HG03457 (cell line): Measurements from ENCODE around the gene PTCHD1.

Experiments used
- ATAC-seq: cut with Tn5 transposase; IDR thresholded peaks from one replicate; pipeline ENCODE4 v1.9.1; 2021; ENCODE audit warnings: moderate number of reproducible peaks; ENCODE audit not compliant: unreplicated experiment

The PTCHD1 gene

DNA sequence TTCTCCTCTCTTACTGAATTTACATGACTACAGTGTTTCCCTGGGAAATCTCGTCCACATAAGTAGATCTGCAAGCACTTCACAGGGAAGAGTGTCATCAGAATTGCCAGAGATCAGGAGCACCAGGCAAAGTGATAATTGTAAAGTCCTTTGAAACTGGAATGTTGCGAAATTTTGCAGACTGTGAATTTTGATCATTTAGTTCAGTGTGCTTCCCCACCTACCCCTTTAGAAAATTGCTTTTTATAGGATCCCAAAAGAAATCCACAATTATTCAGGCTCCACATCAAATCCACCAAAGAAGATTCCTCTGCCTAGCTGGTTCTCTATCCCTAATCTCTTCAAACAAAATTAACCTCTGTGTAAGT is 10.2 kb downstream of the PTCHD1 start:
- no peak for ATAC-seq

- no peak for ATAC-seq
Measured at GRCh38 chrX:23356189-23356588, 21.5 kb downstream of the PTCHD1 start.

DNA sequence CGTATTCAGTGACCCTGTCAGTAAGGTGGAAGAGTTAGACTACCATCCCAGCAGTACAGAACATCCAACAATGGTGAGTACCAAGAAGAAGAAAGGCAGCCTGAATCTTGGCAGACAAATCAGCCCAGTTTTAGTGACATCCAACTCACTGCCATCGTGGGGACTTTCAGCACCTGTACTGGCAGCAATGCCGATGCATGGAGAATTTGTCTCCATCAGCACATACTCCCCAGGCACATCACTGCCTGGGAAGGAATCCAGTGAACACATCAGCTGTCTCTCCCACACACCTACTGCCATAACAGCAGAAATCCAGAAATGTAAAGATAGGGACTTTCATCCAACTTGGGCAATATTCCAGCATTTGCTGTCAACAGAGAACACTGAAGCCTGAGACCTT is 29.8 kb downstream of the PTCHD1 start:
- no peak for ATAC-seq

GRCh38 chrX:23365541-23365940 is 30.9 kb downstream of the PTCHD1 start:
- ATAC-seq = no peak

DNA sequence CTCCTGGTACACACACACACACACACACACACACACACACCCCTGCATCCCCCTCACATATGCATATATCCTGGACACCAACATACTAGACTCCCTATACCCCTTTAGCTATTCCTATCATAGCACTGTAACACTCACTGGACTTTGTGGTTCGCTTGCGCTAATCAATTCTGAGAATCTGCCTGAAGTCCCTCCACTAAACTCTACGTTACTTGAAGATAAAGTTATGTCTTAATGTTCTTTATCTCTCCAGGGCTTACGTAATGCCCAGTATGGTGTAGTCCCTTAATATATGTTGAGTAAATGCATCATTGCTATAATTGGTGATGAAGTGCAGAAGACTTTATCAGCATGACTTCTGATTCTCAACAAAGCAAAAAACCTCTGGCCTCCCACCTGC is 32.3 kb downstream of the PTCHD1 start:
- no peak for ATAC-seq

DNA sequence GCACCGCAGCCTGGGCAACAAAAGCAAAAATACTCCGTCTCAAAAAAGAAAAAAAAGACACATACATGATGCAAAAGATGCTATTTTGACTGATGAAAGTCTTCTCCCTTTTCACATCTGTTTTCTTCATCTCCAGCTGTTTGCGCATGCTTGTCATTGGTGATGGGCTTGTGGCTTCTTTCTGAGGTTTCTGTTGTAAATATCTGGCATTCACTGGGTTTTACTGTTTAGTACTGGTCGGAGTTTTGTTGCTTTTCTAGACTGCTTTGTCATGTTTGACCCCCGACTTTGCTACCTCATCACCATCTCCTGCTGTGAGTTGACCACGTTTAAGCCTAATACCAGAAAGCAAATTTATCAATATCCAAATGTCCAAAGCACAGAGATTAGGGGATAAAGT is 34.4 kb downstream of the PTCHD1 start:
- no peak for ATAC-seq

- no peak for ATAC-seq
Measured at GRCh38 chrX:23372220-23372902, 37.7 kb downstream of the PTCHD1 start.

DNA sequence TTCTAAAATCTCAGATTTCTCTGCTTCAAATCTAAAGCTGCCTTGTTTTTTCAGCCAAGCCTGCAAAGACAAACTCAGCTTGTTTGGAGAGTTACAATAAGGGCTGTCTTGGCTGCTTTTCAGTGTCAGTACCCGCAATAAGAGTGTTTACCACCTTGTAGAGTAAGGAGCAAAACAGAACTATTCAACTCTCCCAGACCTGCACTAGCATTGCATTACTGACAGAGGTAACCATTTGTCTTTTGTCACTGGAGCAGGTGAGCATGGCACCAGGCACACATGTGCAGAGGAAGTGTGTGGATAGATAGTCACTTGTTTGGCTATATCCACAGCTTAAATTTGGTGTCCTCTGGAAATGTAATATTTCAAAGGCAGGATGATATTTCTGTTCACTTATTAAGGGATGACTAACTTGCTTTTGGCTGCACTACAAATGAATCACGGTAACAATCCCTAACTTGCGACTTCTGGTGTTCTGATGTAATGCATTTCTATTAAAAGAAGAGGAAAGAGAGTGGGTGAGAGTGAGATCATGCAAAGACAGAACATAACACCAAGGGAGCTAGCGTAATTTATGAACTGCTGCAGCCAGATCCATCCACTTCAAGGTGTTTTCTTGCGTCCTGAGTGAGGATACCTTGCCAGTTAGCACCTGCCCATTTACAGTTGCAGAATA is 38.6 kb downstream of the PTCHD1 start:
- ATAC-seq = no peak

GRCh38 chrX:23374291-23374690 is 39.6 kb downstream of the PTCHD1 start:
- no peak for ATAC-seq

- no peak for ATAC-seq
Measured at GRCh38 chrX:23376581-23376980, 41.9 kb downstream of the PTCHD1 start.

GRCh38 chrX:23380581-23380980 is 45.9 kb downstream of the PTCHD1 start:
- ATAC-seq = no peak

DNA sequence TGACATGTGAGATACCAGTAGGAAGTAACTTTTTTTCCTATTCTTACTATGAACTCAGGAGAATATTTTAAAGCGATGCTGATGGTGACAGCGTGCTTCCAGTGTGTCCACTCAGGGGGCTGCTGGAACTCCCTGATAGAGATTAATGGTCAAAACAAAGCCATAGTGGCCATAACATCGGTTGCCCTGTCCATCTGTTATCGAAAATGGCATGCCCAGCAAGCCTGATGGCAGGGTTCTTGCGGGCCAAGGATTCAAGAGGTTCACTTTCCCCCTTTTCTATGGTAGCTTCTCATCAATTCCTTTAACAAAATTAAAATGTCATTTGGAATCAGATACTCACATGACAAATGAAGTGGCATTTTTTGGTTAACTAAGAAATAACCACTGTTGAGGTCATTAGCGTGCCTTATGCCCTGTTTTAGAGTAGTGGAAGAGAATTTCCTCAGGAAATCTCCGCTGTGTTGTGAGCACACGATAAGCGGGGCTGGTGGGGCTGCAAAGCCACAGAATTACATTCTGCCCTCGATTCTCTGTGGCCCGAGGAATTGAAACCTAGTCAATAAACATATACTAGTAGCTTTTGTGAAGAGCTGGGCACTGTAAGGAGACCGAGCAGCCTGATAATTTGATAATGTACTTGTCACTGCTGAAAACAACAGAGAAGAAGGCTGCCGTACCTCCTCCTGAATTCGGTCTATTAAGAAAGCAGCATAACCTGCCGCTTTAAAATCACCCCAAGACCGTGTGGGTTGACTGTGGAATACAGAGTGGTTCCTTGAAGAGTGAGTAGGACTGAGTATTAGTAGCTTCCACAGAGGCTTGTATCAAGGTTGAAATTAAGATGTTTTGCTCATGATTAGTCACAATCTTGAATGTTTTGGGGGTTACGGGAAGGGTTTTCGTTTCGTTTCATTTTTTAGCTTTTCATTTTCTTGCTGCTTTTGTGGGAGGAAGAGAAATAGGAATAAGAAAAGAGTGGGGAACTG is 46.7 kb downstream of the PTCHD1 start:
- no peak for ATAC-seq

GRCh38 chrX:23382572-23382971 is 47.9 kb downstream of the PTCHD1 start:
- no peak for ATAC-seq

DNA sequence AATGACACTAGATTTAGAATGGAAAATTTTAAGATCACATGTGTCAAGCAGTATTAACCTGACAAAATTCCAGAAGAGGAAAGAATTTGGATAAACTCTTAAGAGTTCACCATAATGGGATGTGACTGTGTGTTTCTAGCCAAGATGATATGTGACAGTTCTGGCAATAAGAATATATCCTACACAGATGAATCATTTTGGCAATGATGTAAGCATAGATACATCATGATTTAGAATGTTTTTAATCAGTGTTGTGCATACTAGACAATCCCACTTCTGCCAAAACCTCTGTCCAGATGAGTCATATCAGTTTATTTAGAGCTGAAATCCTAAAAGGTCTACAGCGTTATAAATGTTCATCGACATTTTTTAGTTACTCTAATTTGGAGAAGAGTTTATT is 48.8 kb downstream of the PTCHD1 start:
- no peak for ATAC-seq

GRCh38 chrX:23385242-23385641 is 50.6 kb downstream of the PTCHD1 start:
- ATAC-seq = no peak

DNA sequence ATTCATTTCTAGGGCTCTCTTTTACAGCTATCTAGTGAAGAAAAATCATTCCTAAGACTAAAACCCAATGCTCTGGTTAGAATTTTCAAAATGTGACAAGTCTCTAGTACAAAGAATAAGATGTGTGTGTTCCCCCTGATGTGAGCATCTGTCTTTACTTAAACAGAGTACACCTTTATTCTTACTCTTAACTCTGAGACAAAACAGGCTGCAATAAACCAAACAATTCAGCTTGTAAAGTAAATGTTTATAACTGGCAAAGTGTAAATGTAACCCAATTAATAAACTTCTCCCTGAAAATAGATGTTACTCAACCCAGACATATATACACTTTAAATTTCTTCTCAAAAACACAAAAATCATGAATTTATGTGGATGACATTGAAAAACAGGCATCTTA is 51.6 kb downstream of the PTCHD1 start:
- no peak for ATAC-seq

DNA sequence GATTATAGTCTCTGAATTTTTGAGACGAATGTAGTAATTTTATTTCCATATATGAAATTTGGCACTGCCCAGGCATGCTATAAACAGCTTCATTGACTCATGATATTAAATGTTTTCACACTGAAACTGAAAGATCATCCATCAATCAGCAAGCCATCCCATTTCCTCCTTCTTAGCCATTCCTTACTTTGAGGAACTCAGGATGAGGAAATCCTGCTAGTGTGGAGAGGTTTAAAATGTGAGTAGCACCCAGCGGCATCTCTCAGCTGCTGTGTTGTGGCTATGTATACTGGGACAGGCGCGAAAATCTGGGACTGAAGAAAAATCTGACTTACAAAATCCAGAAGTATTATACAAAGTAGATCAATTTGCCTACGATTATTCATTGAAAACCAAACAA is 52.1 kb downstream of the PTCHD1 start:
- ATAC-seq = no peak

DNA sequence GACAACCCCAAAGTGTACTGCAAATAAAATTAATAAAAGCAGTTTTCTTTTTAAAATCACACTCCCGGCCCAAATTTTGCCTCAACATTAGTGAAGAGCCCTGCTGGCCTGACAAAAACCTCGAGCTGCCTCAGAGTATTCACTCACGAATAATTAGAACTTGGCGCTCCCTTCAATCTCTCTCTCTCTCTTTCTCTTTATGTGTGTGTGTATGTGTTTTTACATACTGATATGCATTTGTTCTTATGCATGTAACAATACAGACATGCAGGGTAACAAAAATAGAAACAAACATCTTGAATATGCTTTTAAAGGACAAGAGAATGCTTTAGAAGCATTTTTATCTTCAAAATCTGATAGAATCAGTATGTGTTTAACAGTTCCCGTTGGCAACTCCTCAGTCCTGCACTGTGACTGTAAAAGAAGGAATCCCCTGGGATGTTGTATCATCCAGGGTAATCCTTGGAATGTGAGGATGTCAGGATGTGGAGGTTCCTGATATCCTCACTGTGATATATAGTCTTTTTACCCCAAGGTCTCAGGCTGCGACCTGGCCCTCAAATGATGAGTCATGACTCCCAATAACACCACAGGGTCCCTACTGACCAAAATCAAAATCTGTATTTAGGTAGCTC is 53.0 kb downstream of the PTCHD1 start:
- no peak for ATAC-seq

DNA sequence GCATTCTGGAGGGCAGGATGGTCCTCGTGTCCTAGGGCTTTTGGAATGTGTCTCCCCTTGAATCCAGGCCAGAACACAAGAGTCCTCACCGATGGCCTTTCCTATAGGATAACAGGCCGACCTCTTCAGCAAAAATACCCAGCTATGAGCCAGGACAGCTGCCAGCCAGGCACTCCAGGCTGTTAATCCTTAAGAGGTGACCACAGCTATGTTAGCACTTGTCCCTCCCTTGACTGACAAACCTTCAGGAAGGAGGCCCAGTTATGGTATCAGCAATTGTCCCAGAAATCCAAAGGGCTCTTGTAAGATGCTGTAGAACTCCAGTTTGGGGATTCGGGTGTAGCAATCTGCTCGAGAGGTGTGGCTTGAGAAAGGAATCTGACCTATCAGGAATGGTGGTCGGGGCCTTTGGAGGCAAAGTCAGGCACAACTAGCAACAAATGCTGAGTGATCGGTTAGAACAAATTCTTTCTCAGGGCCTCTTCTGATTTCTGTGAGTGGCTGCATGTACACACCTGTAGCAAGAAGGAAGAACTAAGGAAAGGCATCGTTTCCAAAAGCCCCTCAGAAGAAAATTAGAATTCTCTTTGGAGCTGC is 54.6 kb downstream of the PTCHD1 start:
- no peak for ATAC-seq

DNA sequence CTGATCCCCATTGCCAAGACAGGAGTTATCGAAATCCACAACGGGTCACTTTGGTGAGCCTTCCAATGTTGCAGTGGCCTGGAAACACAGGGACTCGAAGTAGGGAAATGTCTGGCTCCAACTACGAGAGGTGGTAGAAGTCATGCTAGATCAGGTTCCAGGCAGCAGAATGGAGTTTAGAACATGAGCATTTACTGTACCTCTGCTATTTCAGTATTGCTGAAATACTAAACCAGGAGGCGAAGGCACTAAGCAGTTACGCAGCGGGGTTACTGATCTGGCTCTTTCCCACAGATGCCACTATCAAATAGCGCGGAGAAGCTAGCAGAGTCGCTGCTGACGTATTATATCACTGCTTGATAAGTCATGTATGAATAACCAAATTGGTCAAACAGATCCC is 56.3 kb downstream of the PTCHD1 start:
- ATAC-seq = no peak

- ATAC-seq = no peak
Measured at GRCh38 chrX:23392195-23392594, 57.5 kb downstream of the PTCHD1 start.
